Measurements from ENCODE around the gene RCVRN.

- TF ChIP-seq EZH2 (IDR thresholded peaks at IDR 0.05; ENCODE audit: low read length, unreplicated experiment), result no peak
- TF ChIP-seq CTCF (conservative IDR thresholded peaks at IDR 0.05; ENCODE audit: low read depth, low read length), result no peak
Observed at GRCh38 chr17:9865586-9865985, 39.5 kb downstream of the RCVRN start.

Measured in PC-3 (cell line).